ENCODE data around the gene CFAP58. TPM values are rescaled to one million over a fixed set of nuclear protein-coding genes. Genes with fewer than 3 reads are reported as not detected.

Gene CFAP58
- total and polyA plus RNA-seq, 2 donors (not counting 1 experiment from before 2014, with no cell fraction given), result not detected

DNA sequence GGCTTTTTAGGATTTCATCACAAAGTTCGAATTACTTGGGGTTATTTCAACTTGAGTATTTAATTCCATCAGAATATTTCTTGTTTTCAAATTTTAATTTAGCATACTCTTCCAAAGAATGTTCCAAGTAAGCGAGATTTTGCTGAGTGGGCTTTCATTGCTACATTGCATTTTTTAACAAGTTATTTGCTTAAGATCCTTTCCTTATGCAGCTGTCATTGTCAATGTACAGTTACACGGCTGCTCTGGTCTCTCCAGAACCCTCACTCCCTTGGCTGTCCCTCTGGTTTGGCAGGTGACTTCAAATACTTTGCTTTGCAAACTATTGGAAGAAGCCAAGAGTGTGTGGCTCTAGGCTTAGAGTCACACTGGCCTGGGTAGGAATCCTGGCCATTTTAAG lies 80.0 kb downstream of the CFAP58 start:
- no peak overlapping the region for H3K27ac Mint-ChIP-seq
- peaks cover 15% of the 10 kb centered on the region for H3K27me3 Mint-ChIP-seq
- DNase-seq (no peak), ATAC-seq (ENCODE audit: low read depth) (no peak)
- no peaks in the 10 kb centered on the region for H3K79me2 ChIP-seq (ENCODE audit: control insufficient read depth, insufficient read depth, low read length)
- H3K4me3 Mint-ChIP-seq, result no peak overlapping the region
- H4K20me1 ChIP-seq (ENCODE audit: control insufficient read depth, insufficient read depth, low read length, poor library complexity, severe bottlenecking), result no peaks in the 10 kb centered on the region
- no peak overlapping the region for H3K9ac ChIP-seq (ENCODE audit: low read length)
- no peaks in the 10 kb centered on the region for H3K27me3 ChIP-seq (replicated peaks in 1 of 4; ENCODE audit: control extremely low read depth in 1 of 4, control insufficient read depth in 3 of 4, insufficient read depth in 4 of 4, low read length in 3 of 4)
- H3K4me1 Mint-ChIP-seq, result no peaks in the 10 kb centered on the region
- CTCF ChIA-PET, result no interaction called here
- no peaks in the 10 kb centered on the region for H3K36me3 ChIP-seq (replicated peaks in 1 of 2; ENCODE audit: control extremely low read depth in 1 of 2, control insufficient read depth in 1 of 2, extremely low read depth in 1 of 2, insufficient read depth in 2 of 2, low read length in 1 of 2)
- TF ChIP-seq, protein P1, sequence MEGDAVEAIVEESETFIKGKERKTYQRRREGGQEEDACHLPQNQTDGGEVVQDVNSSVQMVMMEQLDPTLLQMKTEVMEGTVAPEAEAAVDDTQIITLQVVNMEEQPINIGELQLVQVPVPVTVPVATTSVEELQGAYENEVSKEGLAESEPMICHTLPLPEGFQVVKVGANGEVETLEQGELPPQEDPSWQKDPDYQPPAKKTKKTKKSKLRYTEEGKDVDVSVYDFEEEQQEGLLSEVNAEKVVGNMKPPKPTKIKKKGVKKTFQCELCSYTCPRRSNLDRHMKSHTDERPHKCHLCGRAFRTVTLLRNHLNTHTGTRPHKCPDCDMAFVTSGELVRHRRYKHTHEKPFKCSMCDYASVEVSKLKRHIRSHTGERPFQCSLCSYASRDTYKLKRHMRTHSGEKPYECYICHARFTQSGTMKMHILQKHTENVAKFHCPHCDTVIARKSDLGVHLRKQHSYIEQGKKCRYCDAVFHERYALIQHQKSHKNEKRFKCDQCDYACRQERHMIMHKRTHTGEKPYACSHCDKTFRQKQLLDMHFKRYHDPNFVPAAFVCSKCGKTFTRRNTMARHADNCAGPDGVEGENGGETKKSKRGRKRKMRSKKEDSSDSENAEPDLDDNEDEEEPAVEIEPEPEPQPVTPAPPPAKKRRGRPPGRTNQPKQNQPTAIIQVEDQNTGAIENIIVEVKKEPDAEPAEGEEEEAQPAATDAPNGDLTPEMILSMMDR (IDR thresholded peaks at IDR 0.05), result no peak
- TF ChIP-seq EZH2 (IDR thresholded peaks at IDR 0.05; ENCODE audit: borderline replicate concordance, insufficient read depth, low read depth, low read length, poor library complexity, severe bottlenecking), result no peak
- H3K27ac ChIP-seq (ENCODE audit: low read length in 2 of 2), result no peak overlapping the region
- POLR2A ChIA-PET, result no interaction called here
- H3K9me3 Mint-ChIP-seq (ENCODE audit: insufficient read depth), result no peaks in the 10 kb centered on the region
- intact Hi-C loops (cut with micrococcal nuclease), result no loop called here
- 80% methylated on average over 1 of the region's 3 CpGs for WGBS (ENCODE audit: insufficient coverage)
- H3K9me3 ChIP-seq (ENCODE audit: control extremely low read depth in 1 of 3, control insufficient read depth in 2 of 3, insufficient read depth in 1 of 3, low read length in 2 of 3), result no peaks in the 10 kb centered on the region
- no peak overlapping the region for H2AFZ ChIP-seq (ENCODE audit: insufficient read depth, low read depth, low read length, poor library complexity, severe bottlenecking)
- H3K4me2 ChIP-seq (replicated peaks; ENCODE audit: low read depth, low read length, poor library complexity, severe bottlenecking), result no peak overlapping the region
- H3K4me3 ChIP-seq (ENCODE audit: control extremely low read depth in 1 of 5, extremely low read depth in 1 of 5, insufficient read depth in 1 of 5, low read depth in 2 of 5, low read length in 4 of 5), result no peak overlapping the region
- no peaks in the 10 kb centered on the region for H3K4me1 ChIP-seq (ENCODE audit: control insufficient read depth in 2 of 2, insufficient read depth in 2 of 2, low read length in 2 of 2)

DNA sequence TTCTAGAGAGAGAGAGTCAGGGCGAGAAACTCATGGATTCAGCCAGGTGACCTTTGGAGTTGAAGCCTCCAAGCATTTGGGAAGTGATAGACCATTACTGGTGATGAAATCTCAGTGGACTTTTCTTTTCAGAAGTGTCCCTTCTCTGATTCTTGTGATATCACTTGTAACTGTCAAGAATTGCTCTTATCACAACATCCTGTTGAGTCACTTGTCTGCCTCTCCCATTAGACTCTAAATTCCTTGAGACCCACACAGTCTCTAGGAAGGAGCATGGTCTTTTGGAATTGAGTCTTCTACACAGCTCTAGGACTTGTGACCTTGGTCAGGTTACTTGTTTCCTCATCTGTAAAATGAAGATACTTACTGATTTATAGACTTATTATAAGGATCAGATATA lies 81.0 kb downstream of the CFAP58 start:
- Histone ChIP-seq H3K4me3 (ENCODE audit: control extremely low read depth in 1 of 5, extremely low read depth in 1 of 5, insufficient read depth in 1 of 5, low read depth in 2 of 5, low read length in 4 of 5) (no peak overlapping the region), H3K27ac (ENCODE audit: low read length in 2 of 2) (no peak overlapping the region), H2AFZ (ENCODE audit: insufficient read depth, low read depth, low read length, poor library complexity, severe bottlenecking) (no peak overlapping the region), H3K4me2 (replicated peaks; ENCODE audit: low read depth, low read length, poor library complexity, severe bottlenecking) (no peak overlapping the region), H3K9me3 (ENCODE audit: control extremely low read depth in 1 of 3, control insufficient read depth in 2 of 3, insufficient read depth in 1 of 3, low read length in 2 of 3) (no peaks in the 10 kb centered on the region), H3K79me2 (ENCODE audit: control insufficient read depth, insufficient read depth, low read length) (no peaks in the 10 kb centered on the region), H3K27me3 (replicated peaks in 1 of 4; ENCODE audit: control extremely low read depth in 1 of 4, control insufficient read depth in 3 of 4, insufficient read depth in 4 of 4, low read length in 3 of 4) (no peaks in the 10 kb centered on the region), H4K20me1 (ENCODE audit: control insufficient read depth, insufficient read depth, low read length, poor library complexity, severe bottlenecking) (no peaks in the 10 kb centered on the region), H3K9ac (ENCODE audit: low read length) (no peak overlapping the region), H3K36me3 (replicated peaks in 1 of 2; ENCODE audit: control extremely low read depth in 1 of 2, control insufficient read depth in 1 of 2, extremely low read depth in 1 of 2, insufficient read depth in 2 of 2, low read length in 1 of 2) (no peaks in the 10 kb centered on the region), H3K4me1 (ENCODE audit: control insufficient read depth in 2 of 2, insufficient read depth in 2 of 2, low read length in 2 of 2) (no peaks in the 10 kb centered on the region)
- ChIA-PET CTCF (no interaction called here), POLR2A (no interaction called here)
- peaks cover 15% of the 10 kb centered on the region for H3K27me3 Mint-ChIP-seq
- DNase-seq (no peak), ATAC-seq (ENCODE audit: low read depth) (no peak)
- intact Hi-C loops (cut with micrococcal nuclease), result no loop called here
- H3K4me1 Mint-ChIP-seq, result no peaks in the 10 kb centered on the region
- no peak for TF ChIP-seq EZH2 (IDR thresholded peaks at IDR 0.05; ENCODE audit: borderline replicate concordance, insufficient read depth, low read depth, low read length, poor library complexity, severe bottlenecking)
- TF ChIP-seq, protein P1 (IDR thresholded peaks at IDR 0.05), result no peak
- no peak overlapping the region for H3K27ac Mint-ChIP-seq
- H3K9me3 Mint-ChIP-seq (ENCODE audit: insufficient read depth), result no peaks in the 10 kb centered on the region
- no CpG with 5 or more reads among the region's 1 CpG for WGBS (ENCODE audit: insufficient coverage)
- H3K4me3 Mint-ChIP-seq, result no peak overlapping the region

All from B cell (primary cell).